CD4-positive, alpha-beta T cell treated with Interleukin-12 subunit alpha and Interleukin-12 subunit beta, for 1 hour (primary cell): ENCODE measurements around the gene OSGIN1.
"Not testable (repeated sequence)": the region's sequence is repeated elsewhere in the genome, so short reads cannot be mapped to it uniquely, and the experiment has no call there.

Experiments
- DNase-seq: peaks from one replicate; pipeline ENCODE4 v3.0.0-alpha.2; 2020

Gene OSGIN1

DNA sequence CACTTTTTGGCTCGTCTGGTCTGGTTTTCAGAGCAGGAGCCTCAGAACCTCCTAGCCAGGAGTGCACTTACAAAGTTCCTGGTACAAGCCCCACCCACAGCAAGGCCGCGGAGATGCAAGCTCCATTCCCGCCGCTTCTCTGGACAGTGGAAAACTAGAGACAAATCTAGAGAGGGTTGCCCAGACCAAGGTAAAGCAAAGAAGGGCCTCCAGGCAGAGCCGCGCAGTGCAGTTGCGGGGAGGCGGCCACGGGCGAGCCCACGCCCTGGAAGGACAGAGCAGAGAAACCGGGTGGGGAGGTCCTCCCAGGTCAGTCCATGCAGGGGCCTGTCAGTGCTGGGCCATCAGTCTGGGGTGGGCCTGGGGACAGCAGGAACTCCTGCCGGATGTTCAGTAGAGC, 11.0 kb upstream of the OSGIN1 start:
- DNase-seq: no peak

DNA sequence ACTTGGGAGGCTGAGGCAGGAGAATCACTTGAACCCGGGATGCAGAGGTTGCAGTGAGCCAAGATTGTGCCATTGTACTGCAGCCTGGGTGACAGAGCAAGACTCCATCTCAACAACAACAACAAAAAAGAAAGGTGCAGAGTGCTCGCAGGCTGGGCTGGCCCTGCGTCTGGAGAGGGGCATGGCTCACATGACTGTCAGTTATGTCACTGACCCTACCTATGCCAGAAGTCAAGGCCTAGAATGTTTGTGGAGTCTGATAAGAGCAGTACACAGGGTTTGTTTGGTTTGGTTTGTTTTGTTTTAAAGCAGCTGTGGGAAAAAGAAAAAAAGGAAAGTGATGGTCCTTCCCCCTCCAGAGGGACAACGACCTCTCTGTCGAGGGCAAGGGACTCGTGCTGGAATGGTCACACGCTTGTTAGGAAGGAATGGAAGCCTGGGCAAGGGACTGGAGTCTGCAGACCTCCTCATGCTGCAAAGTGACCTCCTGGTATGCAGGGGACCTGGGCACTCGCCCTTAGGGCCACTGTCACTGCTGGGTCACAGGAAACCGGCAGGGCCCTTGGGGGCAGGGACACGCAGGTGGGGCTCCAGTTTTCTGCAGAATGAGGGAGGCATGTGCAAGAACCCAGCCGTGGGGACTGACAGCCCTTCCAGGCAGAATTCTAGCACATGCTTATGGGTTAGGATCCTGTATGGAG, 10.1 kb upstream of the OSGIN1 start:
- no peak for DNase-seq

DNA sequence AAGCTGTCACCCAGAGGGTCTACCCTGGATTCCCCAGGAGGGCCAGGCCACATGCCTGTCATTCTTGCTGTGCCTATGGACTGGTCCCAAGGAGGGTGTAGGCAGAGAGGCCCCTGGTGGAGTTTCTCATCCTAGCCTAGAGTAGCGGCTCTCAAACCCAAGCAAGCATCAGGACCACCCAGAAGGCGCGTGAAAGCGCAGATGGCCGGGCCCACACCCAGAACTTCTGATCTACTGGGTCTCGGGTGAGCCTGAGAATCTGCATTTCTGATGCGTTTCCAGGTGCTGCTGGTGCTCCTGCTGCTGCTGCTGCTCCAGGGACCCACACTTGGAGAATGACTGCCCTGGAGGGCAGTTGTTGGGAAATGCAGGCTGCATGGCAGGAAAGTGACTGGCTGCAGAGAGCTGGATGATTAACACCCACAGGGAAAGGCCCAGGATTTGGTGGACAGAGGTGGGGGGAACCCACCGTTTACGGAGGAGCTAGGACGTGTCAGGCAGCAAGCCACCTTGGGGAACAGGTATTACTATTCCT, 9.5 kb upstream of the OSGIN1 start:
- DNase-seq: no peak

- no peak for DNase-seq
These were observed 7.5 kb upstream of the OSGIN1 start for GRCh38 chr16:83945587-83945986.

- no peak for DNase-seq
These were observed 6.8 kb upstream of the OSGIN1 start for GRCh38 chr16:83946154-83946780.

DNA sequence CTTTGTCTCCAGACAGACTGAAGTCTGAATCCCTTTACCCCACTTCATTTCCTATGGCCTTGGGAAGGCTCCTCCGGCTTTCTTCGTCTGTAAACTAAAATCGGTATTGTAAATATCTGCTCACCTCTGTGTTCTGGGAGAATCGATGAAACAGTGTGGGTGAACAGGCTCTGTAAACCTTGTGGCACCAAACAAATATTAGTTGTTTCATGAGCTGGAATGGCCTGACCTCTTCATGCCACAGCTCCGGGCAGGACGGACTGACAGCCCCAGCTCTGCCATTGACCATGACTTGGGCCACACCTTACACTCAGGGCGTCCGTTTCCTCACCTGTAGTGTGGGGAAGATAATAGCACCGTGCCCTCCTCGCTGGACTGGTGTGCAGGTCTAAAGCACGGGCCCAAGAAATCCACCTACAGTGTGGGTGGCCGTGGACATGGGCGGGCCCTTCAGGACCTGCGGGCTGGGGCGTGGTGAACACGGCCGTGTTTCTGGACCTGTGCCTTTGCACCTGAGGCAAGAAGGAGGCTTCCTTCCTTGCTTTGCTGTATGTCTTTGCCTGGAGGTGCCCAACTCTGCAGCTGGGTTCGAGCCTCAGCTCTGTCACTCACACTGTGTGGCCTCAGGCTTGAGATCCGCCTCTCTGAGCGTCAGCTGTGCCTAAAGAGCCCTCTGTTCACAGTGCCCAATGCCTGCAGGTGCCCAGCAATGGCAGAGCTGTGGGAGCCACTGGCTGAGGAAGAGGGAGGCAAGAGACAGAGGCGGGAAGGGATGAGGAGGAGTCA, 6.1 kb upstream of the OSGIN1 start:
- DNase-seq: no peak

- DNase-seq: no peak
These were observed 5.3 kb upstream of the OSGIN1 start for GRCh38 chr16:83947642-83948234.

DNA sequence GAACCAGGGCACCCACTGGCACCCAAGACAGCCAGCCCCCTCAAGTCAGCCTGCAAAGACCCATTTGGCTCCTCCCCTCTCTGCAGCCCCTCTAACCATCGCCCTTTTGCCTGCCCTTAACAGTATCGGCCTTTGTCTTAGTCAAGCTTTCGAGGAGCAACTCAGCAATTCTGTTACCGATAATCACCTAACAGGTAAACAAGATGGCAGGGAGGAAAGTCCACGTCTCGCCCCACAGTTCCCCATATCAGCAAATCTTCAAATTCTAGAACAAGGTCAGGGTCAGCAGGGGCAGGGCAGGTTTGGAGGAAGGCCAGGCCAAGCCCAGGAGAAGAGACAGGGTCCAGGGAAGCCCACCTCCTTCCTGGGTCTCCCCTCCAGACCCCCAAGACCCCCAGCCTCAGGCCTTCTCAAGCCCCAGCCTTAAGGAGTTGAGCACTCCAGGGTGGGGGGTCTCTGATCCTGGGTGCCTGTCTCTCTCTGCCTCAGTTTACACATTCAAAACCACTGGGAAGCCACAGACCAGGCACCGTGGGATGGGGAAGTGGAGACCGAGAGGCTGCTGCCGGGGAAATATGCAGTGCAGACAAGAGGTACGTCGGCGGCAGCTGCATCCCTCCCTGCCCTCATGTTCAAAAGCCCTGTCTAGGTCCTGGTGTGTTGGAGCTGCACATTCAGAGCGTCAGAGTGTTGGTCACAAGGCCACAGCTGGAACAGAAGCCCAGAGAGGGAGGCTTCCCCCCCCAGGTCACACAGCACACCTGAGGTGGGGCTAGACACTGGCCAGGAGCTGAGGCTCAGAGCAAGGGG, 3.9 kb upstream of the OSGIN1 start:
- DNase-seq: no peak

DNA sequence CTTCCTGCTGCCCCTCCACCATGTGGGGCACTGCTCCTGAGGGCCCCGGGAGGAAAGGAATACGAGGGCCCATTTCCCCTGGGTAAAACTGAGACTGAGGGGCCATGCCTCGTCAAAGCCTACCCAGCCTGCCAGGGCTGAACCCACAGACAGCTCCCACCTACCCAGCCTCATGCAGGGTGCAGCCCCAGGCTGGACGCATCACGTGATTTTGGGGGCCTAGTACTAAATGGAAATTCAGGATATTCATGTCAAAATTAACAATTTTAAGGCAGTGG, 3.4 kb upstream of the OSGIN1 start:
- DNase-seq: no peak

DNA sequence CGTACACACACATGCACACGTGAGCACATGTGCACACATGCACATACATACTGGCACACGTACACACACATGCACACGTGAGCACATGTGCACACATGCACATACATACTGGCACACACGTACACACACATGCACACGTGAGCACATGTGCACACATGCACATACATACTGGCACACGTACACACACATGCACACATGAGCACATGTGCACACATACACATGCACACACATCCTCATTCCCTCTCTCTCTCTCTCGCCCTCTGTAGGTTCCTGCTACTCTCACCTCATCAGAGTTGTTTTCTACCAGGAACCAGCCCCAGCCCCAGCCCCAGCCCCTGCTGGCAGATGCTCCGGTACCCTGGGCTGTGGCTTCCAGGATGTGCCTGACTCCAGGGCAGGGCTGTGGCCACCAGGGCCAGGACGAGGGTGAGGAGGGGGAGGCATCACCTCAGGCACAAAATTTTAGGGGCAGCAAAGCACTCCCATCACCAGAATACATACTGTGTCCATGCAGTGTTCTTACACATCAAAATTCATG, 2.1 kb upstream of the OSGIN1 start:
- DNase-seq: not testable (repeated sequence)

DNA sequence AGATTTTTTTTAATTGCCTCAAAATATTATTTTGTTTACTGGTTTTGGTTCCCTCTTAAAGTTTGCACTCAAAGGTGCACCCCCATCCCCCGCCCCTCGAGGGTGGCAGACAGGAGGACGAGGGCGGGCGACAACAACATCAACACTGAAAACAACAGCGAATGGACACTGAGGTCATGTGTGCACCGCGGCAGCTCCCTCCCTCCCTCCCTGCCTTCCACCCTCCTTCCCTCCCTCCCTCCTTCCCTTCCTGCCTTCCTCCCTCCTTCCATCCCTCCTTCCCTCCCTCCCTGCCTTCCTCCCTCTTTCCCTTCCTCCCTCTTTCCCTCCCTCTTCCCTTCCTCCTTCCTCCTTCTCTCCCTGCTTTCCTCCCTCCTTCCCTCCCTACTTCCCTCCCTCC, 1.5 kb upstream of the OSGIN1 start:
- DNase-seq: no peak

- DNase-seq: no peak
These were observed 477 bp upstream of the OSGIN1 start for GRCh38 chr16:83952587-83952939.

- no peak for DNase-seq
These were observed 946 bp downstream of the OSGIN1 start for GRCh38 chr16:83953796-83954576.

DNA sequence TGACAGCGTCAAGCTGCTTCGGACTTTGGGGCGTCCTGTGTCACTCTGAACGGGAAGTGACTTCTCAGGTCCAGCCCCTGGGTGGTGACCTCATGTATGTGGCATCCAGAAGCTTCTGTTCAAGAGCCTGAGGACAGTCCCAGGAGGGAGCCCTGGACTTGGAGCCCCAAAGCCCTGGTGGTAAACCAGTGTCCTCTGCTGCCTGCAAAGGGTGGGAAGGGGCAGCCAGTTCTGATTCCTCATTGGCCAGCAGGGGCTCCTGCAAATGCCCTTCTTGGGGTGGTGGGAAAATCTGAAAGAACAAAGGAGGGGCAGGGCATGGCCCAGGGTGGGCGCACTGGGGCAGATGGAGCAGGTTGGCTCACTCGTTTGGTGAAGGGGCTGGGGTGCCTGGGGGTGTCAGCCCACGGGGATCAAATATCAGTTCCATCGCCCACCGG, 1.6 kb downstream of the OSGIN1 start:
- DNase-seq: no peak

DNA sequence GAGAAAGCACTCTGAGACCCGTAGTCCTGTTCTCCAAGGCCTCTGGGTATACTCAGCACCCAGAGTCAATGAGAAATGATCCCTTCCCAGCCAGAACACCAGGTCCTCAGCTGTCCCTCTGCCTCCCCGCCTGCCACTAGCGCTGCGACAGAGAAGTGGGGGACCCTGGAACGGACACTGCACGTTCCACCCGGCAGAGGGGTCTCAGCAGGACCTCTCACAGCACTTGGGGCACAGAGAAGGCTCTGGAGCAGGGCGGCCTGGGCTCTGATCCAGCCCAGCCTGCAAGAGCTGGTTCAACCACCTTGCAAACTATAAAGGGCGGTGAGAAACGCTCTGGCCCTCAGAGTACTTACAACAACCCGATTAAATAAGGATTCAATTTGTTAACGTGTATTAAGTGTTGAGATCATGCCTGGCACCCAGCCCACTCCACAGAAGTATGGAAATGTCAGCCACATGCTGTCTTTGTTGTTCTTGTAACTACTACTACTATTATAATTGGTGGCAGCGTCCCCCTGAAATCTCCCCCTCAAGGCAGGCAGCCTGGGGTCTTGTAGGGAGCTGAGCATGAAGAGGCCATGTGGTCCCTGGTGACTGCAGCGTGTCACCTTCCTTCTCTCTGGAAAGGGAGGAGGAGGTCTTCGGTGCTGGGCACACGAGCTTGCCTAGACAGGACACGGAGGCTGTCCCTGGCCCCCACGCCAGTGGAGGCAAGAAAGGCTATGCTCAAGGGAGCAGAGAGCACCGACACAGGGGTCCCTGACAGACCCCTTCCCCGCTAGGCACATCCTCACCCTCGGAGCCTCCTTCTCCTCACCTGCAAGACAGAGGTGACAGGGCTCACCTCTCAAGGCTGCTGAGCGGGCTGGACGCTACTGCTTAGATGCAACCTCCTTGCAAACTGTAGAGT, 2.4 kb downstream of the OSGIN1 start:
- no peak for DNase-seq

GRCh38 chr16:83956336-83957289, 3.6 kb downstream of the OSGIN1 start:
- DNase-seq: peak; percentile 62

DNA sequence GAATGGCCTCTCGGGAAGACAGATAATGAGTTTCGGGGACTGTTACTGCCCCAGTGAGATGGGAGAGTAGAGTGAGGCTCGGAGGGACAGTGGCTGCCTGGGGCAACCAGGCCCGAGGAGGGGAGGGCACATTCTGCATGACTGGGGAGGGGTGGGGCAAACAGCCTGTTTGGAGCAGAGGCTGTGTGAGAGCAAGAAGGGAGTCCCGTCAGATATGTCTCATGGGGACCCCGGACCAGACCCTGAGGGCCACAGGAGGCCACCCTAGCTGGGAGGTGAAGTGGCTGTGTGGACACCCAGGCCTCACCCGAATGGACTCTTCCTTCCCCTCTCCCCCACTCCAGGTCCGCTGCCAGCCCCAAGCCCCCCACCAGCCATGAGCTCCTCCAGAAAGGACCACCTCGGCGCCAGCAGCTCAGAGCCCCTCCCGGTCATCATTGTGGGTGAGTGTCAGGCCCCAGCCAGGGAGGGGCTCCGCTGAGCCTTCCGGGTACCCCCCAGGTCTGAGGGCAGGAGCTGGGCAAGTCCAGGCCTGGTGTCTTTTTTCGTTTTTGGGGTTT, 4.3 kb downstream of the OSGIN1 start:
- DNase-seq: no peak

DNA sequence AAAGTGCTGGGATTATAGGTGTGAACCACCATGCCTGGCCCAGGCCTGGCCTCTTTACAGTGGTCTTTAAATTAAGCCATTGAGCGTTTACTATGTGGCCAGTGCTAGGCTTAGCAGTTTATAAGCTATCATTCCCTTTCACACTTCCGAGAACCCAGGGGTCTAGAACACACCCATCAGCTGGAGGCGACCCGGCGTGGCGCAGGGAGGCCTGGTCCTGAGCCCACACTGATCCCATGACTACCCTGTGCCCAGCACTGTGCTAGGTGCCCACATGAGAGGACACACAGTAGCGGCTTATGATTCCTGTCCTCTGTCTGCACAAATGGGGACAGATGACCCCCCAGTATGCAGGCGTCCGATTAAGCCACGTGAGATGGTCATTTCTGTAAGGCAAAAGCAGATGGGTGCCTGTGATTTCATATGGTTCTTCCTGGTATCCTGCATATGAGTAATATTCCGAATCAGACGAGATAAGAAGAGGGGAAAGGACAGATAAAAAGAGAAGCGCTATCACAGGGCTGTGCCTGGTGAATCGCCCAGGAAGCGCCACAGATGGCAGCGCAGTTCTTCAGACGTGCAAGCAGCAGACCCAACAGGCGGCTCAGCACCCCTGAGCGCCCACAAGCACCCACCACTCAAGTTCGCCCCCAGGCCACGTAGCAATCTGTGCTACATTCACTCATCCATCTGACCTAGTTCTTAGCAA, 5.3 kb downstream of the OSGIN1 start:
- no peak for DNase-seq
